ENCODE results near the gene MBOAT2.

Gene MBOAT2

GRCh38 chr2:8889978-8890377, 113.5 kb downstream of the MBOAT2 start:
- no peak for DNase-seq

GRCh38 chr2:8888963-8889362, 114.5 kb downstream of the MBOAT2 start:
- no peak for DNase-seq

- DNase-seq, result no peak
These were observed 116.6 kb downstream of the MBOAT2 start for GRCh38 chr2:8886876-8887275.

DNA sequence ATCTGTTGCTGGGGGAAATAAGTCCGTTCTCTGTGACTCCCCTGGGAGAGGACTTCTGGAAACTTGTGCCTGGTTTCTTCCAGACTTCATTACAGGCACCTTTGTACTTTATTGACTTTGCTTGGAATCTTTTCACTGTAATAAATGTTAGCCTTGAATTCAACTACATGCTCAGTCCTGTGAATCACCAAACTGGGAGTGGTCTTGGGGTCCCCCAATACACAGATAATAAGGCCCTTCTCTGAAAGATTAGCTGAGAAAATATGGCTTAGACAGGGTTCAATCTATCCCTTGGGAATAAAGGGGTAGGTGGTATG, 117.3 kb downstream of the MBOAT2 start:
- no peak for DNase-seq

DNA sequence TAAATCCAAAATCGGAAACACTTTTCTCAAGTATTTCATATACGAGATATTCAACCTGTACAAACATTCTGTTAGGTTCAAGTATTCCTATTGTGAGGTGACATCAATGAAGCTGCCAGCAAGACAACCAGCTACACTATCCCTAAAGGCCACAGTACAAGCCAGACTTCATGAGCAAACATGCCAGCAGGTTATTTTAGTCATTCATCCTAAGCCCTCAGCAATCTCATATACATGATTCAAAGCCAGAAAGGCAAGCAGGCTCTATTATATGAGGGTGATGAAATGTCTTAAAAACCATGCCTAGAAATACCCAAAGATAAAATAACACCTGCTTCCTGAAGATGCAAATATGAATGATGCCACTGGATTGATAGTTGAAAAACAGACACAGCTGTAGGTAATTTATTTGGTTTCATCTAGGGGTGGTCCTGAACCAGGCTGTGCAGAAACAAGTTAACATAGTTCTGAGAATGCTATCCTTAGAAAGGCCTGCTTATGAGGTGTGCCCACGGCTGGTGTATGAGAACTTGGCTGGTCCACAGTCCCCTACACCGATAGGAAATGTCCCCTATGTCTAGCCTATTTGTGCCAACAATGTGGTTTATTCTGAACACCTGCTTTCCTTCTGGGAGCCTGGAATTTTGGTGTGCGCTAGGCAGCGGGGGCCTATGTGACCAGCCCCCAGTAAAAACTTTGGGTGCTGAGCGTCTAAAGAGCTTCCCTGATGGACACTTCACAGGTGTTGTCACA, 117.9 kb downstream of the MBOAT2 start:
- DNase-seq, result no peak

- no peak for DNase-seq
These were observed 118.7 kb downstream of the MBOAT2 start for GRCh38 chr2:8884812-8885211.

DNA sequence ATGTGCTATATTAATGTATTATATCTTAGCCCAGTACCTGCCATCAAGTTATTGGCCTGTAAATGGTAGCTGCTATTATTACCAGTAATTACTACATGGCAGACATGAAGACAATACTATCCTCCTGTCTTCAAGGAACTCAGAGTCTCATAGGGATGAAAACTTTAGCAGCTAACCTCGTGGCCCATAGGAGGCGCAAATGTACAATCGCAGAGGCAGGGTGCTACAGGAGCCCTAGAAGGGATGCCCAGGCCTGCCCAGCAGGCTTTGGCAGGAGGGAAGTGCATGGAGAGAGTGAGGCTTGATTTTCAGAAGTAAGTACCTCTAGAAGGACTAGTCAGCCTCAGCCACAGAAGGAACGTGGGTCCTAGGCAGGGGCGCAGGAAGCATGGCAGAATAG, 121.4 kb downstream of the MBOAT2 start:
- DNase-seq, result no peak

- DNase-seq, result no peak
These were observed 125.6 kb downstream of the MBOAT2 start for GRCh38 chr2:8877894-8878293.

DNA sequence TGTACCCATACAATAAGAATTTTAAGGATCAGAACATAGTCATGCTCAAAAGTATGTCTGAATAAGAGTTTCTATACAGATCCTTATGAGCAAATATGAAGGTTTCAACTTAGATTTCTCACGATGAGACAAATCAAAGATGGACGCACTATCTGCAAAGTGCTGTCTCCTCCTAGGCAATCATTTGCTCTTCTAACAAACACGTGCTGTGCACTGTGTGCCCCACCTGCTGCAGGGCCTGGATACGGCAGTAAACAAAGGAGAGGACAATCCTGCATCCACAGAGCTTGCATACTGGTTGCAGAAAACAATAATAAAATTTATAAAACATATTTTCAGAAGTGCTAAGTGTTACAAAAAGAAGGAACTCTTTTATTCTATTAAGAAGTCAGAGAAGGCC, 126.2 kb downstream of the MBOAT2 start:
- no peak for DNase-seq

DNA sequence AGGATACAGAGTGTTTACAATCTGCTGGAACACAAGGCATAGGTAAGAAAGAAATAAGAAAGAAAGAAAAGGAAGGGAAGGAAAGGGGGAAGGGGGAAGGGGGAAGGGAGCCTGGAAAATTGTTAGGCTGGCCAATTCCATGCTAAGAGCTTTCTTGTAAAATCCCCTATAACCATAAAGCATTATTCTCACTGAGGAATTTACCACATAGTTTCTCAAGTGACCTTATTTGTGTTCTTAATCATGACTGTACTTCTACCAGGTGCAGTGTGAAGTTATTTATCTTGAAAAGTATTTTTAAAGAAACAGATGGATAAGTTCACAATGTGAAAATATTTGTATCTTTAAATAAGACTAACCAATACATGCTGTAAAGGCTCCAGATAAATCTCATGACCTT, 126.9 kb downstream of the MBOAT2 start:
- DNase-seq, result no peak

DNA sequence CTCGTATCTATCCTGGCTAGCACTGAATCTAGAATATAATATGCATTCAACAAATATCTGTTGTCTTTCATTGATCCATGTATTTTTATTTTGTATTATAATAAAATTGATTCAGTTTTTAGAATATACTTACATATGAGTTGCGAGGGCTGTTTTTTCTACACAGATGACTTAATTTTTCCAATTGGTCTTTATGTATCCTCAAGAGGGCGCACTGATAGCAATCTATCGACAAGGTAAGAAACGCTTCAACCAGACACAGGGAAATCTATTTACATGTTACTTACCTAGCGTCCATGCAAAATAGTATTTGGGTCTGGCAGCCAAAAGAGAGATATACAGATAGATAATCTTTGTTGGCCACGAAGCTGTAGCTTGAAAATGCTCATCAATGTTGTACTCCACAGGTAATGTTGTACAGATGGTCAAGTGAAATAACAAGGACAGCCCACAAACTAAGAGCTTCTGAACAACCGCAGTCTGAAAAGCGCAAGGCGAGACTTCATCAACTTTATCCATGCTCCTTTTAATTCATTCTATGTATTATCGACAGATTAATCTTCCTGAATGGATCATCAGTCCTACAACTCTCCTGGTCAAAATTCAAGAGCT, 130.6 kb downstream of the MBOAT2 start:
- peak; percentile 7 for DNase-seq

DNA sequence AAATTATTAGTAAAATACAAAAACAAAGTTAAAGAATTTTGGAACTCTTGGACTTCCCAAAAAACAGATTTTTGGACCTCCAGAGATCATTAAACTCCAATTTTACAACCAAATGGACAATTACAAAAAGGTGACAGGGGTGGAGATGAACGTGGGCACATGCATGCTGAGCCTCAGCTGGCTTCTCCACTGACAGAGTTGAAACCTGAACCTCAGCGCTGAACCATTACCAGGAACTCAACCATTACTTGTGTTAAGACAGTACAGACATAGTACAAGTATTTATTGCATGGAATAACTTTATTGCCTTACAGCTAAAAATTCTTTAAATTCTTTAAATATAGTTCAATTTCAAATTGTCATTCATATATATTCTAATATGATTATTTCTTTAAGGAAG, 133.0 kb downstream of the MBOAT2 start:
- no peak for DNase-seq

- no peak for DNase-seq
These were observed 136.1 kb downstream of the MBOAT2 start for GRCh38 chr2:8867363-8867762.

DNA sequence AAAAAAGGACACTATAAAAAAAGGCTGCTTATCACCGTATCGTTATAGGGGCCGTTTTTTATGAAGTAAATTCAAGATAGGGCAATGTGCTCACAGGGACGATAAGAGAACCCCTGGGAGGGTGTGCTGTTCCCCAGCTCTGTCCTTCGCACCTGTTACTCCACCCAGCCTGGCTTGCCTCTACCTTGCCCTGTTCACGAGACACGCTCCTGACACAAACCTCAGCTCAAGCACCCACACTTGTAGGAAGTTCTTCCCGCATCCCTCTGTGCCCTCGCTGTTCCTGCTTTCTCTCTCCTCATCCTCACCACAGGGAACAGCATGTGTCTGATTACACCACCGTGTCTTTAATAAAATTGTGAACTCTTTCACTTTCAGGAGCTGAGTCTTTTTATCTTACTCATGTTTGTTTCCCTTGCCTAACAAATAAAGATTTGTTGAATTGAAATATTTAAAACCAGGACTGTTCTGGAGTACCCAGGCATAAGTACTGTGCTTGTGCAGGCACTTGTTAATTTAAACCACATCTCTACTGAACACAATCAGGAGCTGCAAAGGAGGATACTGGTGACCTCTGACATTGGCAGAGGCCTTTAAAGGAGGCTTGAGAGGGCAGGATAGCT, 140.0 kb downstream of the MBOAT2 start:
- DNase-seq, result no peak

DNA sequence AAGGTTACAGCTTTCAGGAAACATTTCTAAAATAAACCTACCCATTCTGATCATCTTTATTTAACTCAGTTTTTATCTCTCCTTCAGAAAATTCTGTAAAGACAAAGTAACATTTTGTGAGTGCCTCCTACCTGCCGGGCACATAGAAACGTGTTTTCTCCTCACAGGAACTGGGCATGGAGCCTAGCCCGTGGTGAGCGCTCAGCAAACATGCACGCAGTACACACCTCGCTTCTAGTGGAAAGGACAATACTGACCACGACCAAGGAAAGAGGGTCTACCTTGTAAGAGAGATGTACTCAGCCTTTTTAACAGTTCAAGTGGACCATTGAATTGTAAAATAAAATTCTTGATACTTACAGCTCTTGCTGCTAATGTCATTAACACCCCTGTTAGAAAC, 141.3 kb downstream of the MBOAT2 start:
- no peak for DNase-seq

GRCh38 chr2:8861797-8862196, 141.7 kb downstream of the MBOAT2 start:
- no peak for DNase-seq

- DNase-seq, result no peak
These were observed 143.2 kb downstream of the MBOAT2 start for GRCh38 chr2:8860239-8860638.

GRCh38 chr2:8858910-8859309, 144.6 kb downstream of the MBOAT2 start:
- DNase-seq, result no peak

GRCh38 chr2:8858264-8858663, 145.2 kb downstream of the MBOAT2 start:
- no peak for DNase-seq

DNA sequence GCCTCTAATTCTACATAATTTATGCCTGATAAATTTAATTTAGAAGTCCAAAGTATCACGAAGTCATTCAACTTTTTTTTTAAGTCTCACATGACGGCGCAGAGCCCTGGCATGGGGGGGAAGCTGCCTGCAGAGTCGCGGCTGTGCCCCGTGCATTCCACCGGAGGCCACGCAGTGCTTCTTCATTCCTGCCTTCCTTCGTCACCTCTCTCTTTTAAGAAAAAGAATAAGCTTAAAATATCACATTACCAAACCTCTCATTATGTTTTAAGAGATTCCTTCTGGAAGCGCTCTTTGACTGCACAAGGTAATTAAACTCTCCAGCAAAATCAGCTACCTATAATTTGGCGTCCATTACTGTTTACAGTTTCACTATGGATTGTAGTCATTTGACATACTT, 145.8 kb downstream of the MBOAT2 start:
- DNase-seq, result no peak

DNA sequence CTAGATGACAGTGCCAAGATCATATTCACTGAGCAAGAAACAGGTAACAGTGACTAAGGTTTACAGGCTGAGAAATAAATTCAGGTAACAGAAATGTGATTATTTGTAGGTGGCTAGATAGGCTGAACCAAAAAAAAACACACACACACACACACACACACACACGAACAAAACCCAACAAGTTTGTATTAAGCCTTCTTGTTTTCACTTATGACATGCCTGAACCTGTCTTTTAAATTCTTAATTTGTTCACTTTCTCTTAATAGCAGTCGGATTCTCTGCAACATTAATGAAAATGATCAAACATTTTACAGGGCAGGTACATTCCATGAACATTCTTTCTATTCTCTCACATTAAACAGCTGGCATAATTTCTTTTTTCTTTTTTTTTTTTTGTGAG, 147.3 kb downstream of the MBOAT2 start:
- no peak for DNase-seq

DNA sequence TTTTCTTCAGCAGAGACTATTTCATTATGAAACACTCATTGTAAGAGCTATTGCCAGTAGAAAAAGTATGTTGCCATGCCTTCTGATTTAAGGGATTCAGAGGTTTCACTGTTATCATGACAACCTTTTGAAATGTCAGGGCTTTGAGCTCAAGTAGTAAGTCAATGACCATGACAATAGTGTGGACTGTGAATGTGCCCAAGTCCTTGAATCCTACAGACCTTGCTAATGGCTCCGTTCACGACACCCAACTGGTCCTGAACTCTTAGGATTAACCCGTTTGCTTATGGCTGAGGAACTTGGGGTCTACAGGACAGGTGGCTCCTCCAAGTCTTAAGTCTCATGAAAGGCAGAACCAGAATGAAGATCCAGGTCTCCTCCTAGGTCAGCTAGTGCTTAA, 148.5 kb downstream of the MBOAT2 start:
- no peak for DNase-seq

GRCh38 chr2:8853426-8853825, 150.1 kb downstream of the MBOAT2 start:
- DNase-seq, result no peak

- no peak for DNase-seq
These were observed 151.5 kb downstream of the MBOAT2 start for GRCh38 chr2:8851811-8852560.

Measured in KG1 (cell line).